Body of pancreas (tissue), 4 donors: ENCODE results near the gene SPIRE1. TPM values are rescaled to one million over a fixed set of nuclear protein-coding genes. Genes with fewer than 3 reads are reported as not detected.

Source experiments
- ATAC-seq: fragments of 150-250 bp; one replicate; pipeline ENCODE4 v1.9.1; 2016
- DNase-seq, 4 donors: peaks; one replicate each; pipeline ENCODE4 v3.0.0-alpha.2; 2019
- H3K27ac ChIP-seq, 4 donors: fragments of 200-600 bp; sonication (generic); 1 replicate in 3 of 4; 2 replicates in 1 of 4; pipeline versions ENCODE4 v1.5.1 to v1.6.1; 2016 to 2019; ENCODE audit warnings: mild to moderate bottlenecking in 1 of 4, mixed read lengths in 1 of 4, moderate library complexity in 1 of 4
- H3K27me3 ChIP-seq, 2 donors: fragments of 200-600 bp; sonication (generic); one replicate each; pipeline ENCODE4 v1.6.0; 2016; ENCODE audit warnings: mild to moderate bottlenecking in 1 of 2
- H3K36me3 ChIP-seq, 2 donors: fragments of 200-600 bp; sonication (generic); replicated peaks in 1 of 2; 2 replicates each; pipeline ENCODE4 v1.5.1; 2016; ENCODE audit warnings: low read depth in 2 of 2; ENCODE audit not compliant: insufficient read depth in 1 of 2
- H3K4me1 ChIP-seq: fragments of 200-600 bp; sonication (generic); one replicate; pipeline ENCODE4 v1.6.0; 2016
- H3K4me3 ChIP-seq, 2 donors: fragments of 200-600 bp; sonication (generic); 1 replicate in 1 of 2; 2 replicates in 1 of 2; pipeline ENCODE4 v1.5.1; 2016 to 2019
- H3K9me3 ChIP-seq, 3 donors: fragments of 200-600 bp; sonication (generic); 1 replicate in 2 of 3; 2 replicates in 1 of 3; pipeline ENCODE4 v1.5.1; 2016
- POLR2A ChIP-seq, 3 donors: fragments of 450-650 bp; IDR thresholded peaks; one replicate each; pipeline ENCODE4 v1.6.1; 2016; ENCODE audit warnings: antibody characterized with exemption in 3 of 3, mild to moderate bottlenecking in 2 of 3
- WGBS, 2 donors: methylation state at CpG; one replicate each; pipeline ENCODE4 v1.1.5; 2017; 5-methylcytosine and 5-hydroxymethylcytosine counted together
- intact Hi-C: fragments of 100-400 bp; cut with DNase I; formaldehyde crosslinking; loops from one replicate; pipeline ENCODE4 v1.15.1; 2023
- total RNA-seq, 2 donors: library from RNA; depleted of rRNA; stranded (reverse); fragments of >200 nt; gene quantifications; one replicate each; pipeline ENCODE4 v1.1.0, GENCODE V29; 2016
- TF ChIP-seq, protein P1 (sequence below), 7 experiments: fragments of 450-650 bp in 4 of 7; fragments of 200-600 bp in 3 of 7; sonication (generic) in 3 of 7; IDR thresholded peaks; one replicate each; pipeline ENCODE4 v1.5.1; 2016 to 2019; ENCODE audit warnings: antibody characterized with exemption in 7 of 7

SPIRE1 gene
- total RNA-seq, 2 donors from 2014 or later: 8.2 to 15.0 TPM

DNA sequence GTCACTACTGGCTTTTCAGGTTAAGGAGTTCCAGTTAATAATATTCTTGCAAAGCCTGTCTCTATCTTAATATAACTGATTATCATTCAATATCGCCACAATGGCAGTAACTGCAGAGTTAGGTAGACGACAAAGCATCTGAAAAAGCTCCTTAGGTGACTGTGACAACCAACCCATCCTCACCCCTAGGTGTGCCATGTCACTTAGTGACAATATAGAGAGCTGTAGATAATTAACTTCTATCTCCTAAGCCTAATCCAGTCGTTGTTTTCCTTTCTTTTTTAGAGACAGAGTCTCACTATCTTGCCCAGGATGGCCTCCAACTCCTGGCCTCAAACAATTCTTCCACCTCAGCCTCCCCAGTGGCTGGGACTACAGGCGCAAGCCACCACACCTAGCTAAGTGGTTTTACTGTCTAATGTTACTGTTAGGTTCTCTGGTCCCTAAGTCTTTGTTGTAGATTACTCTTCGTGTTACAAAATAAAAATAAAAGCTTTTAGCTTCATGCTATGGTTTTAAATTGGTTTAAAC, 65.2 kb downstream of the SPIRE1 start:
- no peak for TF ChIP-seq POLR2A (IDR thresholded peaks at IDR 0.05)
- TF ChIP-seq, protein P1, sequence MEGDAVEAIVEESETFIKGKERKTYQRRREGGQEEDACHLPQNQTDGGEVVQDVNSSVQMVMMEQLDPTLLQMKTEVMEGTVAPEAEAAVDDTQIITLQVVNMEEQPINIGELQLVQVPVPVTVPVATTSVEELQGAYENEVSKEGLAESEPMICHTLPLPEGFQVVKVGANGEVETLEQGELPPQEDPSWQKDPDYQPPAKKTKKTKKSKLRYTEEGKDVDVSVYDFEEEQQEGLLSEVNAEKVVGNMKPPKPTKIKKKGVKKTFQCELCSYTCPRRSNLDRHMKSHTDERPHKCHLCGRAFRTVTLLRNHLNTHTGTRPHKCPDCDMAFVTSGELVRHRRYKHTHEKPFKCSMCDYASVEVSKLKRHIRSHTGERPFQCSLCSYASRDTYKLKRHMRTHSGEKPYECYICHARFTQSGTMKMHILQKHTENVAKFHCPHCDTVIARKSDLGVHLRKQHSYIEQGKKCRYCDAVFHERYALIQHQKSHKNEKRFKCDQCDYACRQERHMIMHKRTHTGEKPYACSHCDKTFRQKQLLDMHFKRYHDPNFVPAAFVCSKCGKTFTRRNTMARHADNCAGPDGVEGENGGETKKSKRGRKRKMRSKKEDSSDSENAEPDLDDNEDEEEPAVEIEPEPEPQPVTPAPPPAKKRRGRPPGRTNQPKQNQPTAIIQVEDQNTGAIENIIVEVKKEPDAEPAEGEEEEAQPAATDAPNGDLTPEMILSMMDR (IDR thresholded peaks at IDR 0.05): no peak
- H3K9me3 ChIP-seq: no peaks in the 10 kb centered on the region
- no peaks in the 10 kb centered on the region for H3K36me3 ChIP-seq
- H3K27ac ChIP-seq: no peak overlapping the region
- no peaks in the 10 kb centered on the region for H3K27me3 ChIP-seq
- 75 to 79% methylated on average over 5 of the region's 5 CpGs for WGBS, 2 donors
- intact Hi-C loops: no loop called here
- no peak for DNase-seq
- no peak for ATAC-seq
- H3K4me1 ChIP-seq: peaks cover 28% of the 10 kb centered on the region
- H3K4me3 ChIP-seq: no peak overlapping the region

DNA sequence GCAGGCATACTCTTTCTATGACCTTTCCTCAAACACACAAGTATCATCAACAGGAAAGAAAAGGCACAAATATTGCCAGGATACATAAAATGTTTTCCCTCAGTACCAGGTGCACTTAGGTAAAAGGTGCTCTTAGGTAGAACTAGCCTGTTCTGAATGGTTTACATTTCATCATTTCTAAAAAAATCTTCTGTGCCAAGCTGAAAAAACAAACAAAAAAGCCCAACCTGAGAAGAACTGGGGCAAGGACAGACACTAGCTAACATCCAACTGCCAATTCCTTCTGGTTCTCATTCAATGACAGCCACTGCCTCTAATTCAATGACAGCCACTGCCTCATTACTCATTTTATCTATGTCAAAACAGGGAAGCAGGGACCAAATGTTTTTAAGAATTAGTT, 68.5 kb downstream of the SPIRE1 start:
- TF ChIP-seq POLR2A (IDR thresholded peaks at IDR 0.05): no peak
- TF ChIP-seq, protein P1 (IDR thresholded peaks at IDR 0.05): no peak
- Histone ChIP-seq H3K9me3 (no peaks in the 10 kb centered on the region), H3K27me3 (no peaks in the 10 kb centered on the region), H3K4me1 (peaks cover 23% of the 10 kb centered on the region), H3K4me3 (no peak overlapping the region), H3K27ac (peak overlapping the region in 3 of 4 donors; percentile 48 to 75 (median 56)), H3K36me3 (no peaks in the 10 kb centered on the region)
- intact Hi-C loops: no loop called here
- DNase-seq (peak in 1 of 4 donors; percentile 20), ATAC-seq (peak; percentile 75)

DNA sequence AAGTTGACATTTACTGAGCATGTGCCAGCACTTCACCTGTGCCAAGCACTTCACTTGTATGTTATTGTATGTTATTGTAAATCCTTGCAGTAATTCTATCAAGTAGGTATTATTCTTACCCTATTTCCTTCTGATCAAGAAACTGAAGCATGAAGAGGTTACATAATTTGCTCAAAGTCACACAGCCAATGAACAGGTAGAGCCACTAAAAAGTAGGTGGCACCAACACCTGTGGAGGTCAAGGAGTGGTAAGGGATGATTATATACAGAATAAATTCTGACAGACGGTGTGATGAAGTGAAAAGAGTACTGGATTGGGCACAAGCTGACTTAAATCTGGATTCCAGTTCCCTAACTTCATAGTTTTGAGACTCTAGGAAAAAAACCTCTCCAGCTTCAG, 71.0 kb downstream of the SPIRE1 start:
- intact Hi-C loops: no loop called here
- Histone ChIP-seq H3K27me3 (no peaks in the 10 kb centered on the region), H3K36me3 (no peaks in the 10 kb centered on the region), H3K27ac (no peak overlapping the region), H3K4me3 (no peak overlapping the region), H3K9me3 (no peaks in the 10 kb centered on the region), H3K4me1 (peaks cover 23% of the 10 kb centered on the region)
- ATAC-seq: no peak
- TF ChIP-seq POLR2A (IDR thresholded peaks at IDR 0.05): no peak
- TF ChIP-seq, protein P1 (IDR thresholded peaks at IDR 0.05): no peak
- DNase-seq: no peak
- 70 to 82% methylated on average over 1 of the region's 1 CpG for WGBS, 2 donors

DNA sequence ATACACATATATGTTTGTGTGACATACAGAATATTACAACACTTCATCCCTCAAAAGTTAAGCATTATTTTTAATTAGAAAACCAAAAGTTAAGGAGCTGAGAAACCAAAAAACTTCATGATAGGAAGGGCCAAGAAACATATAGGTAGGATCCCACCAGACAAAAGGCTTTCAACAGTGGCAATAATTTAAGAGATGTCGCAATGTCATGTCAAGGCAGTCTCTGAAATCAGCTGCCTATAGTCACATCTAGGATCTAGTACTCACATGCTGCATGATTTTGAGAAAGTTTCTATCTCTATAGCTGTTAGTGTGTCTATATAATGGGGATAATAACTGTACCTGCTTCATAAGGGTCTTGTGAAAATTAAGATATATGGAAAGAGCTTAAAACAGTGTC, 72.7 kb downstream of the SPIRE1 start:
- intact Hi-C loops: no loop called here
- H3K27ac ChIP-seq: no peak overlapping the region
- H3K9me3 ChIP-seq: no peaks in the 10 kb centered on the region
- 100% methylated on average over 1 of the region's 1 CpG for WGBS, 2 donors
- DNase-seq: no peak
- TF ChIP-seq POLR2A (IDR thresholded peaks at IDR 0.05): no peak
- TF ChIP-seq, protein P1 (IDR thresholded peaks at IDR 0.05): no peak
- H3K36me3 ChIP-seq: no peaks in the 10 kb centered on the region
- ATAC-seq: no peak
- peaks cover 31% of the 10 kb centered on the region for H3K4me1 ChIP-seq
- H3K27me3 ChIP-seq: no peaks in the 10 kb centered on the region
- no peak overlapping the region for H3K4me3 ChIP-seq

DNA sequence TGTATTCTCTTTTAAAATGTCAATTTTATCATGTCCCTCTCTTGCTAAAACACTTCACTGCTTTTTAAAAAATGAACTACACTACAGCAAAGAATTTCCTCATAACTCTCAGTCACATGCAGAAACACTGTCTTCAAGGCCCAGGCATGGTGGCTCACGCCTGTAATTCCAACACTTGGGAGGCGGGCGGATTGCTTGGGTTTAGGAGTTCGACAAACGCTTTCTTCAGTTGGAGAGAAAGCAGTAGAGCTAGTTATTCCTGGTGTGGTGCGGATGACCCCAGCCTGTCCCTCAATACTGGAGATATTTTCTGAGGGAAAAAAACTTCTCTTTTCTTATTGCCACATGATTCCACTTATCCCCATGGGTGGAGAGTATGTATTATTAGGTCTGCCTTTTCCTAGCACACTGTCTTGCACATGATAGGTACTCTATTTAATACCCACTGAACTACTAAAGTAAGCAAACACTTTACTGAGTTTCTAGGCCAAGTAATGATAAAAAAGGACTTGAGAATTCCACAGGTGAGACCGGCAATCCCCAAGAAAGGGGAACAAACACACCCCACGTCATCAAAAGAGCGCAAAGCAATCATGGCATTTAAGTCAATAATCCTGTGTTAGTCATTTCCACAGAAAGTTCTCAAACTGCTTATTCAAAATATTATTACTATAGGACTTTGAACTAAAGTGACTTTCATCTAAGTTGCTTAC, 77.1 kb downstream of the SPIRE1 start:
- no peaks in the 10 kb centered on the region for H3K27me3 ChIP-seq
- peaks cover 8% of the 10 kb centered on the region for H3K4me1 ChIP-seq
- TF ChIP-seq, protein P1 (IDR thresholded peaks at IDR 0.05): no peak
- TF ChIP-seq POLR2A (IDR thresholded peaks at IDR 0.05): no peak
- no peaks in the 10 kb centered on the region for H3K9me3 ChIP-seq
- H3K4me3 ChIP-seq: no peak overlapping the region
- intact Hi-C loops: no loop called here
- 71 to 78% methylated on average over 9 of the region's 9 CpGs for WGBS, 2 donors
- no peaks in the 10 kb centered on the region for H3K36me3 ChIP-seq
- ATAC-seq: no peak
- DNase-seq: peak in 2 of 4 donors; percentile 56 to 63
- peak overlapping the region in 2 of 4 donors; percentile 53 to 72 for H3K27ac ChIP-seq
